SU-DHL-6 (cell line): Measurements from ENCODE around the gene PSMA6.
"Not testable (repeated sequence)": the region's sequence is repeated elsewhere in the genome, so short reads cannot be mapped to it uniquely, and the experiment has no call there.

Experiments used
- H2AFZ ChIP-seq: fragments of 200-600 bp; sonication (generic); 2 replicates; pipeline ENCODE4 v1.6.1; 2014; ENCODE audit warnings: low read depth, mild to moderate bottlenecking, moderate library complexity, mixed read lengths, antibody characterized with exemption, low read length; ENCODE audit not compliant: severe bottlenecking
- H3F3A ChIP-seq: fragments of 200-600 bp; shearing (Covaris generic); 2 replicates; pipeline ENCODE4 v1.6.0; 2016; ENCODE audit warnings: antibody characterized with exemption, mild to moderate bottlenecking; ENCODE audit not compliant: insufficient read depth
- H3K27ac ChIP-seq: fragments of 200-600 bp; sonication (generic); 2 replicates; pipeline ENCODE4 v1.5.1; 2016; ENCODE audit warnings: low read depth, mild to moderate bottlenecking, low read length, moderate library complexity, mixed read lengths
- H3K27me3 ChIP-seq: fragments of 200-600 bp; sonication (generic), shearing (Covaris generic); 2 replicates; pipeline ENCODE4 v1.6.0; 2014; ENCODE audit warnings: mild to moderate bottlenecking, low read length
- H3K36me3 ChIP-seq: fragments of 200-600 bp; sonication (generic); 2 replicates; pipeline ENCODE4 v1.6.1; 2014; ENCODE audit warnings: mild to moderate bottlenecking, low read length, mixed read lengths
- H3K4me2 ChIP-seq: fragments of 300-600, 200-600 bp; shearing (Covaris generic), sonication (generic); 2 replicates; pipeline ENCODE4 v1.6.0; 2014; ENCODE audit warnings: low read length, low read depth, mild to moderate bottlenecking; ENCODE audit not compliant: poor library complexity, severe bottlenecking
- H3K4me3 ChIP-seq: fragments of 200-600 bp; sonication (generic); 2 replicates; pipeline ENCODE4 v1.5.1; 2014; ENCODE audit warnings: antibody characterized with exemption, low read length, mild to moderate bottlenecking, mixed read lengths; ENCODE audit not compliant: insufficient read depth, poor library complexity, severe bottlenecking
- H3K79me2 ChIP-seq: fragments of 200-600 bp; sonication (generic); 2 replicates; pipeline ENCODE4 v1.6.1; 2014; ENCODE audit warnings: mild to moderate bottlenecking, low read length, moderate library complexity; ENCODE audit not compliant: insufficient read depth
- H3K9ac ChIP-seq: fragments of 200-600 bp; sonication (generic); 2 replicates; pipeline ENCODE4 v1.7.0; 2014; ENCODE audit warnings: mild to moderate bottlenecking, low read length
- H3K9me2 ChIP-seq: fragments of 200-600 bp; sonication (generic); replicated peaks from 2 replicates; pipeline ENCODE4 v1.6.1; 2014; ENCODE audit warnings: low read length; ENCODE audit not compliant: insufficient read depth
- H3K9me3 ChIP-seq: fragments of 200-600 bp; sonication (generic); 2 replicates; pipeline ENCODE4 v1.6.1; 2014; ENCODE audit warnings: low read length, mixed read lengths; ENCODE audit not compliant: insufficient read depth
- H4K20me1 ChIP-seq: fragments of 200-600 bp; sonication (generic); 2 replicates; pipeline ENCODE4 v1.6.1; 2014; ENCODE audit warnings: low read depth, mild to moderate bottlenecking, antibody characterized with exemption, low read length, moderate library complexity, mixed read lengths
- EZH2phosphoT487 ChIP-seq: fragments of 200-600 bp; sonication (generic), shearing (Covaris generic); conservative IDR thresholded peaks from 2 replicates; pipeline ENCODE4 v1.6.1; 2018; ENCODE audit warnings: mild to moderate bottlenecking, antibody characterized with exemption, low read length, moderate library complexity, mixed read lengths
- TF ChIP-seq, protein P1 (sequence below): fragments of 200-600 bp; sonication (generic); IDR thresholded peaks from one replicate; pipeline ENCODE4 v1.5.1; 2017; ENCODE audit warnings: antibody characterized with exemption, mild to moderate bottlenecking, low read length, moderate library complexity; ENCODE audit not compliant: insufficient read depth, poor library complexity, severe bottlenecking

The PSMA6 gene

DNA sequence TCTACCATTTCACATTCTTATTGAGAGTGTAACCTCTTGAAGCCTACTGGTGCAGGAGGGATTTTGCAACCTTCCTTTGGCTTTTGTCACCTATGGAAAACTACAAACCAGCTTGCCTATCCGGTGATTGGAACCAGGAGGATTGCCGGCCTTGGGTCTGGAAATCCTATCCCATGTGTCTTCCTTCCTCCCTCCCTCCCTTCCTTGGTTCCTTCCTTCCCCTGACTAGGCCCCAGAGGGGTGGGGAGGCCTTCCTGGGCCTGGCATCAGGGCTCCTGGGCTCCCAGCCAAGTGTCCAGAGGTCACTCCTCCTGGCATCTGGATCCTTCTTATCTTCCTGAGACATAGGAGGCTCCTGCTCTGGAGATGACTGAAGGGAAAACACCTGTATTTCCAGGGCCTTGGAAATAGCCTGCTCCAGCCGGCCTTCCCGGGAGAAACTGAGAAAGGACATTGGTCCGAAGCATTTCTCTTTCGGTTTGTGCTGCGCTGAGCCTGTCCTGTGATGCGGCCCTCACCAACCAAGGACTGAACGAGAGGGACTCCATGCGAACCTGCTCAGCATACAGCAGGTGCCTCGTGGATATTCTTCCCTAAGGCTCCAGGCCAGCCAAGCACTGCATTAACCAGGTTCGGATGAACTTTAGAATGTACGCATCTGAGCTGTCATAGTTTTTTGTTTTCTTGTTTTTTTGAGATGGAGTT, 43.4 kb downstream of the PSMA6 start:
- no peak overlapping the region for H3K27ac ChIP-seq
- H2AFZ ChIP-seq, result no peak overlapping the region

DNA sequence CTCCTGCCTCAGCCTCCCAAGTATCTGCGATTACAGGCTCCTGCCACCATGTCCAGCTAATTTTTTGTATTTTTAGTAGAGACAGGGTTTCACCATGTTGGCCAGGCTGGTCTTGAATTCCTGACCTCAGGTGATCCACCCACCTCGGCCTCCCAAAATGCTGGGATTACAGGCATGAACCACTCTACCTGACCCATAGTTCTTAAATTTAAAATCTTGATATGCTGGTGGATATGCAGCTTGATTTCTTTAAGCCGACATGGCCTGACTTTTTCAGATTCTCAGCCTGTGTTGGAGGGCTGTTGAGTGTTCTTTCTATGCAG, 44.0 kb downstream of the PSMA6 start:
- H4K20me1 ChIP-seq, H3K27ac ChIP-seq, H2AFZ ChIP-seq, H3K4me2 ChIP-seq, H3F3A ChIP-seq, H3K79me2 ChIP-seq, H3K27me3 ChIP-seq, H3K4me3 ChIP-seq, H3K9me2 ChIP-seq, H3K36me3 ChIP-seq, H3K9me3 ChIP-seq, H3K9ac ChIP-seq: not testable (repeated sequence)

More for the DNA sequence above, 43.4 kb downstream of the PSMA6 start:
- no peak overlapping the region for H3K4me2 ChIP-seq
- no peaks in the 10 kb centered on the region for H3K36me3 ChIP-seq
- H3K79me2 ChIP-seq, result no peaks in the 10 kb centered on the region
- H3K9me3 ChIP-seq, result no peaks in the 10 kb centered on the region
- no peak for TF ChIP-seq EZH2phosphoT487
- TF ChIP-seq, protein P1, sequence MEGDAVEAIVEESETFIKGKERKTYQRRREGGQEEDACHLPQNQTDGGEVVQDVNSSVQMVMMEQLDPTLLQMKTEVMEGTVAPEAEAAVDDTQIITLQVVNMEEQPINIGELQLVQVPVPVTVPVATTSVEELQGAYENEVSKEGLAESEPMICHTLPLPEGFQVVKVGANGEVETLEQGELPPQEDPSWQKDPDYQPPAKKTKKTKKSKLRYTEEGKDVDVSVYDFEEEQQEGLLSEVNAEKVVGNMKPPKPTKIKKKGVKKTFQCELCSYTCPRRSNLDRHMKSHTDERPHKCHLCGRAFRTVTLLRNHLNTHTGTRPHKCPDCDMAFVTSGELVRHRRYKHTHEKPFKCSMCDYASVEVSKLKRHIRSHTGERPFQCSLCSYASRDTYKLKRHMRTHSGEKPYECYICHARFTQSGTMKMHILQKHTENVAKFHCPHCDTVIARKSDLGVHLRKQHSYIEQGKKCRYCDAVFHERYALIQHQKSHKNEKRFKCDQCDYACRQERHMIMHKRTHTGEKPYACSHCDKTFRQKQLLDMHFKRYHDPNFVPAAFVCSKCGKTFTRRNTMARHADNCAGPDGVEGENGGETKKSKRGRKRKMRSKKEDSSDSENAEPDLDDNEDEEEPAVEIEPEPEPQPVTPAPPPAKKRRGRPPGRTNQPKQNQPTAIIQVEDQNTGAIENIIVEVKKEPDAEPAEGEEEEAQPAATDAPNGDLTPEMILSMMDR, result no peak
- no peaks in the 10 kb centered on the region for H3F3A ChIP-seq
- no peaks in the 10 kb centered on the region for H4K20me1 ChIP-seq
- H3K9me2 ChIP-seq, result no peaks in the 10 kb centered on the region
- no peak overlapping the region for H3K9ac ChIP-seq
- H3K27me3 ChIP-seq, result no peaks in the 10 kb centered on the region
- H3K4me3 ChIP-seq, result no peak overlapping the region

DNA sequence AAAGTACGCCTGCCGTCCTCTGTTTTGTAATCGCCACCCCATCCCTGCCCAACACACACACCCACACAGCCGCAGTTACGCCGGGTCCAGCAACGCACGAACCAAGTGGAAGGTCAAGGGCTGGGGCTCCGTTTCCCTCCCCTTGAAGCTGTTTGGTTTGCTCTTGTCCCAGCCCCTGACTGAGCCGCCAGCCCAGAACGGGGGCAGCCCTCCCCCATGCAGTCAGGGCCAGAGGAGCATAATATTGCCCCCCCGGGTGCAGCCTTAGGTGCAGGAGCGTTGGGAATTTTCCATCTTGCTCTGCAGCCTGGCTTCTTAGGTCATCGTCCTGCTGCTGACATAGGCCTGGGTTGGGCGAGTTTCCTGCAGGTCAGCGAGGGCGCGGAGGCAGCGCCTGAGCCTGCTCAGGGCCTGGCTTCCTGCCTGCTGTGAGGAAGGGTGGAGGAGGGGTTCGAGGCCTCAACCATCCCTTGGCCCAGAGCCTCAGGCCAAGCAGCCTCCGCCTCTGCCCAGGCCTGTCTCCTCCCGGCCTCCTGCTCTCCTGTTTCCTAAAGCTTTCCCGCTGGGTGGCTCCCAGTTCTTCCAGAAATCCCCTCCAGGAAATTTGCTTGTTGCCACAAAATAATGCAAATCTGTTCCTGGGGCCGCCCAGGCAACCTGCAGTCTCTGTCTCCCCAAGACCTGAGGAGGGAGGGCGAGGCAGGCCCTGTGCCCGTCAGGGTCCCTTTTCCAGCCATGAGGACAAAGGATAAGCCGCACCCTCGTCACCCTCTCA, 44.5 kb downstream of the PSMA6 start:
- Histone ChIP-seq H3K9ac (no peak overlapping the region), H3K9me2 (no peaks in the 10 kb centered on the region), H3F3A (no peaks in the 10 kb centered on the region), H3K36me3 (no peaks in the 10 kb centered on the region), H3K27me3 (no peaks in the 10 kb centered on the region), H3K4me2 (no peak overlapping the region), H2AFZ (no peak overlapping the region), H3K27ac (no peak overlapping the region), H3K9me3 (no peaks in the 10 kb centered on the region), H4K20me1 (no peaks in the 10 kb centered on the region), H3K79me2 (no peaks in the 10 kb centered on the region), H3K4me3 (no peak overlapping the region)
- TF ChIP-seq EZH2phosphoT487, result no peak
- TF ChIP-seq, protein P1, result no peak
